ENCODE measurements around the gene RPS25.
"Not testable (repeated sequence)": the region's sequence is repeated elsewhere in the genome, so short reads cannot be mapped to it uniquely, and the experiment has no call there.

The RPS25 gene

GRCh38 chr11:119018074-119018938 lies at the start of gene RPS25, which contains the start of gene TRAPPC4:
Gene RPS25 (minus strand): TSS chr11:119018343. CDS start chr11:119018284, 59 bp downstream.
Gene TRAPPC4 (plus strand): TSS chr11:119018766. CDS start chr11:119018796, 30 bp downstream.
- DNase-seq, result peak; percentile 99

DNA sequence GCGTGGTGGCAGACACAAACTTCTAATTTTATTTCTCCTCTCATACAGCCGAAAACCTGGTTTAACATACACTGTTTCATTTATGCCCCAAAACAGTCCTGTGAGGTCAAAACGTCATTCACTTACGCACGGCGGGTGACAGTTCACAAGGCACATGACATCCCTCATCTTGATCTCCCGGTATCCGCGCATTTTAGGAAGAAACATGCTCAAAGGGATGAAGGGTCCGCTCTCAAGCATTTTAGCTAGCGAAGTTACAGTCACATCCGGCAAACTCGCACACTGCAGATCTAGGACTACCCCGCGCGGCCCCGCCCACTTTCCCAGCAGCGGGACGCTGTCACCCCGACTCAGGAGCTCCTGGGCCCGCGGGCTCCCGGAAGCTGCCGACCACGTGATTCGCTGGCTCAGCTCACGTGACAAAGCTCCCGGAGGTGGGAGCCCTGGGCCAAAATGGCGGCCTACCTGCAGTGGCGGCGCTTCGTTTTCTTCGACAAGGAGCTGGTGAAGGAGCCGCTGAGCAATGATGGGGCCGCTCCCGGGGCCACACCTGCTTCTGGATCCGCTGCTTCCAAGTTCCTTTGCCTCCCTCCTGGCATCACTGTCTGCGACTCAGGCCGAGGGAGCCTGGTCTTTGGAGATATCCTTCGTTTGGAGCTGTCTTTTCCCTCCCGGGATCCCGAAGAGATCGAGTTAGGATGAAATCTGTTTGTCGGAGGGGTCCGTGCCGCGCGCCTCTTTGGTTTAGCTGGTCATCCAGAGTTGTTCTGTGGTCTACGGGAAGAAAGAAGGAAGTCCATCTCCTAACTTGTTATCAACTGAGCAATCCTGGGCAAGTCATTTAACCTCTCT lies 49.5 kb upstream of the RPS25 start, which contains the start of gene VPS11:
Gene VPS11 (plus strand): TSS at position 448 of the 852 bp plus-strand sequence. CDS start 6 bp downstream, at position 454.
- DNase-seq, result peak; percentile 99

GRCh38 chr11:119065369-119065768 lies 47.2 kb upstream of the RPS25 start:
- DNase-seq, result no peak

DNA sequence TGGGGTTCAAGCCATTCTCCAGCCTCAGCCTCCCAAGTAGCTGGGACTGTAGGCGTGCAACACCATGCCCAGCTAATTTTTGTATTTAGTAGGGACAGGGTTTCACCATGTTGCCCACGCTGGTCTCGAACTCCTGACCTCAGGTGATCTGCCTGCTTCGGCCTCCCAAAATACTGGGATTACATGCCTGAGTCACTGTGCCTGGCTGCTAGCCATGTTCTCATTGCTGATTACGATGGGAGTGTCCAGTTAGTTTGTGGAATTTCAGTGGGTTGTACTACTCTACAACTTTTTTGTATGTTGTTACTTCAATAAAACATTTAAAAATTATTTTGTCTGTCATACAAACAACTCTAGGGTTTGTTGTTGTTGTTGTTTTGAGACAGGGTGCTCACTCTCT lies 44.6 kb upstream of the RPS25 start:
- no peak for DNase-seq

- DNase-seq, result no peak
Measured at GRCh38 chr11:119061256-119061655, 43.1 kb upstream of the RPS25 start.

DNA sequence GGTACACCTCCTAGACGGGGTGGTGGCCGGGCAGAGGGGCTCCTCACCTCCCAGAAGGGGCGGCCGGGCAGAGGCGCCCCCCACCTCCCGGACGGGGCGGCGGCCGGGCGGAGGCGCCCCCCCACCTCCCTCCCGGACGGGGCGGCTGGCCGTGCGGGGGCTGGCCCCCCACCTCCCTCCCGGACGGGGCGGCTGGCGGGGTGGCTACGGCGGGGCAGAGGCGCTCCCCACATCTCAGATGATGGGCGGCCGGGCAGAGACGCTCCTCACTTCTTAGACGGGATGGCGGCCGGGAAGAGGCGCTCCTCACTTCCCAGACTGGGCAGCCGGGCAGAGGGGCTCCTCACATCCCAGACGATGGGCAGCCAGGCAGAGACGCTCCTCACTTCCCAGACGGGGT lies 41.0 kb upstream of the RPS25 start:
- not testable (repeated sequence) for DNase-seq

DNA sequence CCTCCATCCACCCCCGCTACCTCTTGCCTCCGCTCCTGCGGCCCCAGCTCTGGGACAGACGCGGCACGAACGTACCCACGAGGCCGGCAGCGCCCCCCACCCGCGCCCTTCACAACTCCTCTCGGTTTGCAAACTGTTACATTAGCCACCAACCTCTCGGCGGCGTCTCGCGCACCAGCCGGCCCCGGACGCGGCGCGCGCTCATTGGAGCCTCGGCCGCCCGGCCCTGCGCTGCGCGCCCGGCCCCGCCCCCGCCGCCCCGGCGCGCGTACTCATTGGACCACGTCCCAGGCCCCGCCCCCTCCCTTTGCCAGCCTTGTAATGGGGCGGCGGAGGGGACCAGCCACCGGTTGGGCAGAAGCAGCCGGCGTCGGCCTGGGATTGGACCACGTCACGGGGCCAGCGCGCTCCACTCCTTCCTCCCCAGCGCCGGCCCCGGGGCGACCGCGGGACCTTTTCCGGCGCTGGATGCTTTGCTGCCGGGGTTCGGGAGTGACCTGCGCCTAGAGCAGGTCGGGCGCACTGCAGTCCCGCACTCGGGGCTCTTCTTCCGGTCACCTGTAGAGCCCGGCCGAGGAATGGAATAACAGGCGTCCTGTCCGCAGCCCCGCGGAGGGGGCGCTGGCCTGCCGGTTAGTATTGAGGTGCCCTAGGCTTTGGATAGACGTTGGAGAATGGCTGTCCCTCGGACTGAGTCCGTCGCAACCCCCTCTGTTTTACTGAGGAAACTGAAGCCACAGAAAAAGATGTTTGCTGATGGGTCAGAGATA lies 39.0 kb upstream of the RPS25 start, which contains the start of gene HYOU1:
Gene HYOU1 (minus strand): TSS at position 206 of the 770 bp plus-strand sequence. CDS start 1,045 bp downstream, outside the sequence.
- peak; percentile 100 for DNase-seq

GRCh38 chr11:119056421-119056999 lies 38.4 kb upstream of the RPS25 start:
- no peak for DNase-seq

GRCh38 chr11:119055901-119056300 lies 37.8 kb upstream of the RPS25 start:
- DNase-seq, result no peak

- DNase-seq, result no peak
Measured at GRCh38 chr11:119054418-119054817, 36.3 kb upstream of the RPS25 start.

DNA sequence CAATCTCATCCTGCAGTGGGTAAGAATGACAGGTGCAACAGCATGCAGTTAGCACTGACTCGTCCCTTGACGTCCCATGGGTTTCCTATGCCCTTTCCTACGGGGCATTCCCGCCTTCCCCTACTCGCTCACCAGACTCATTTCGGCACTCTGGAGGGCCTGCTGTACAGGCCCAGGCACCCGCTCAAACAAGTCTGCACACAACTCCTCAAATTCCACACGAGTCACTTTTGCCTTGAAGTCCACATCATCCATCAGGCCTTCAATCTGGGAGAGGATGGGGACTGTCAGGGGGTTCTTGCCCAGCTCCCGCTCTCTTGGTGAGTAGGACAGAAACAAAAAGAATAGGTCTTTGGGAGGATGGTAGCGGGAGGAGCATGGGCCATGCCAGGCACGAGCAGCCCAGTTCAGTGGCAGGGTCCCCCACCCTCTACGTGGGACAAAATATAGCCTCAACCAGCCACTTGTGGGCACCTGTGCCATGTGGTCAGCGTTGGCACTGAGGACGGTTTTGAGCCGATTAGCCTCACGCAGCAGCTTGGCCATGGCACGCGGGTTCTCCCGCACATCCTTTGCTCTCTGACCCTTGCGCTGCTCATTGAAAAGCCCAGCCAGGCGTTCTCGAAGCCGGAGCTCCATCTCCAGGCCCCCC lies 34.1 kb upstream of the RPS25 start:
- DNase-seq, result no peak

DNA sequence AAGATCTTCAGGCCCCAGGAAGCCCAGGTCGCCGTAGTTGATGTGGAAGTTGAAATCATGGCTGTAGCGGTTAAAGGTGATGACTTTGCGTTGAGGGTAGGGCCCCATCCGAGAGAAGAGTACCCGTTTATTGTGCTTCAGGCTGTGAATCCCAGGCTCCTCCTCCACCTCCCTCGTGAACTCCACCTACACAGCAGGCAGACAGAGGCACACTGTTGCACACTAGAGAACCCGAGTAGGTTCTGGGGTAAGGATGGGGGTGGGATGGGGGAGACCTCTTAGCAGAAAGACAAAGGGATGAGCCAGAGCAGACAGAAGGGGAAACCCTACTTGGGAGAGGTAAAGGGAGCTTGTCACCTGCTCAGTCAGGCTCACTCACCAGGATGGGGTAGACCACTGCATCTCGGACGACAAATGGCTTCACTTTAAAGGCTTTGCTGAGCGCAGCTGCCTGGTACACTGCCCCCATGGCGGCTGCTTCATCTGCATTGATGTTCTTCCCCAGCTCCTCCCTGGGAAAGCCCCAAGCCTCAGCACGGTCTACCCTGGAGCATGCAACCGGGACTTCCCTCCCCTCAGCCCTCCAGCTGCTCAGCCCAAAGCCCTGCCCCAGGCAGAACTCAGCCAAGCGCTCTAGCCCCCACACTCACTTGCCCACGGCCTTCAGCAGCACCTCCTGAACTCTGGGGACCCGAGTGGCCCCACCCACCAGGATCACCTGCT lies 33.5 kb upstream of the RPS25 start:
- no peak for DNase-seq

DNA sequence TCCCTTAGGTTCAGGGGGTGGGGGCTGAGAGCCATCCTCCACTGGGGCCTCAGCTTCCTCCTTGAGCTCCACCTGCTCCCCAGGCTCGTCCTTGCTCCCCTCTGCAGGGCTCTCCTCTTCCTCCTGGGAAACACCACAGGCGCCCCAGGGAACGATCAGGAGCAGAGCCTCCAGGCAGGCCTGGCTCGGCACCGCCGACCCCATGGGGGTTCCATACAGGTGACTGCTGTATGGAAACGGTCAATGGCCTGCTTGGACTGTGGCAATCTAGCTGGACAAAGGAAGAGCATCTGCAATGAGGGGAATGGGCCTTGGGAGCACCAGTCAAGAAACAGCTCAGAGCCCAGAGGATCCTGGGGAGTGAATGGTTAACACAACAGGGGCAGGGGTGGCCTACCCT lies 30.9 kb upstream of the RPS25 start:
- no peak for DNase-seq

DNA sequence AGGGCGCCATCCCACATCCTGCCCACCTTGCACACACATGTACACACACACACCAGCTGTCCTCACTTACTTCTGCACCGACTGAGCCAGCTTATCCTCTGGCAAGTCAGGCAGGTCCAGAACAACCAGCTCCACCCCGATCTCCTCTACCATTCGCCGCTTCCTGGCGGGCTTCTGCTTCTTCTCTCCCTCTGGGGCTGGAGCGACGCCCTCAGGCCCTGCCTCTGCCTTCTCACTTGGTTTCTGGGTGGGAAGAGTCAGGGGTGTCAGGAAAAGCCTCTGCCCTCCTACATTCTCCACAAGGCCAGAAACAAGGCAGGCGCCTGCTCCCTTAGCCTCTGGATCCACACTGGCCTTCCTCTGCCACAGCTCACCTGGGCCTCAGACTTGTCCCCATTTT lies 30.5 kb upstream of the RPS25 start:
- no peak for DNase-seq

DNA sequence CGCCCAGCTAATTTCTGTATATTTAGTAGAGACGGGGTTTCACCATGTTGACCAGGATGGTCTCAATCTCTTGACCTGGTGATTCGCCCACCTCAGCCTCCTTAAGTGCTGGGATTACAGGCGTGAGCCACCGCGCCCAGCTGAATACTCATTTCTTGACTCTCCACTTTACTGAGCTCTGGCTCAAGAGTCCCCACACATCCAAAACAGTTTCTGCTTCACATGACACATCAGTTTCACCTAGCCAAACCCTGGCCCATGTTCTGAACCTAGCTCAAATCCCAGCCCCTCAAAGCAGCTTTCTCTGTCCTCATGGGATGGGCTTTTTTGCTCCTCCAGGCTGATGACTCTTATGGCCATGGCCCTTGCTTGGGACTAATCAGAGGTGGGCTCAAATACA lies 29.1 kb upstream of the RPS25 start:
- no peak for DNase-seq

DNA sequence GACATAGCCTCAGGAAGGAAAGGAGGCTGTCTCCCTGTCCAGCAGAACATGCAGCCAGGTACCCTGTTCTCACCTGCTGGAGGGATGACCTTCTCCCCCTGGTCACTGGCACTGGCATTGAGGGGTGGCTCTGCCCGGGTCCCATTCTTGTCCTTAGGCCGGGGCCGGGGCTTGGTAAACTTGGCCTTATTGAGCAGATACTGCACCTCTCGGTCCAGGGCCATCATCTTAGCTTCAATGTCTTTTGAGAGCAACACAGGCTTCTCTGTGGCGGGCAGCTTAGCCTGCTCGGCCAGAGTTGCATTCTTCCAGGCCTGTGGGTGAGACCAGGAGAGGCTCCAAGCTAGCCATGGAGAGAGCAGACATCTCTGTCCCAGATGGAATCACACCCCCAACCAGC lies 28.3 kb upstream of the RPS25 start:
- DNase-seq, result no peak

DNA sequence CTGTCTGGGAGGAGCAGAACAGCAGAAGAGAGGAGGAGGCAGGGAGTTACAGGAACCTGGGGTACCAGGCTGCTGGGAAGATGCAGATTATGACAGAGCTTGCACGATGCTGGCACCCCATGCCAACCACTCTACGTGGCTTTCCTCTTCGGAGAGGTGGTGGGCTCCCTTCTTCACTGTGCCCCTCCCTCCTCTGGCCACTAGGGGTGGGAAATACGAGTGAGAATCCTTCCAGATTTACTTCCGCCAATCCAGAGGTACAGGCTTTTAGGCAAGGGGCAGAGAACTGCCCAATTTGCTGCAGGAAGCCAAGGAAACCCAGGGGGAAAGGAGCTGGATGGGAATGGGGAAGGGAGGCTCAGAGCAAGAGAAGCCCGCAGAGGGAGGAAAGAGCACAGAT lies 26.6 kb upstream of the RPS25 start:
- no peak for DNase-seq

DNA sequence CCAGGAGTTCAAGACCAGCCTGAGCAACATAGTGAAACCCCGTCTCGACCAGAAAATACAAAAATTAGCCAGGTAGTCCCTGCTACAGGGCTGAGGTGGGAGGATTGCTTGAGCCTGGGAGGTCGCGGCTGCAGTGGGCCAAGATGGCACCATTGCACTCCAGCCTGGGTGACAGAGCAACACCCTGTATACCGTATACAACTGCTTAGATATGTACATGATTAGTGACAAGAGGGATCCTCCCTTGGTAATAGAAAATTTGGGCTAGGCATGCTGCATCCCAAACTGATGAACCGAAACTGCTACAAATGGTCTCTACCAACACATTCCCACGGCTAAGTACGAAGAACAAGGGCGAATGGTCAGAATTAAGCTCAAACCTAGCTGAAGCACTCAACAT lies 24.8 kb upstream of the RPS25 start:
- no peak for DNase-seq

- no peak for DNase-seq
Measured at GRCh38 chr11:119041821-119042514, 23.8 kb upstream of the RPS25 start.

- DNase-seq, result not testable (repeated sequence)
Measured at GRCh38 chr11:119039471-119039870, 21.3 kb upstream of the RPS25 start.

All from NCI-H1105 (cell line).